Natural killer cell (primary cell): Measurements from ENCODE around the gene CNFN. TPM values are rescaled to one million over a fixed set of nuclear protein-coding genes. Genes with fewer than 3 reads are reported as not detected.

Experiments
- ATAC-seq, 3 donors: fragments of 150-1000 bp in 2 of 3; fragments of 200-7000 bp in 1 of 3; cut with Tn5 transposase; 1 replicate in 1 of 3; 2 replicates in 2 of 3; pipeline ENCODE4 v1.10.0; 2021; ENCODE audit warnings: mild to moderate bottlenecking in 2 of 3, moderate library complexity in 2 of 3
- DNase-seq, 2 donors: peaks; one replicate each; pipeline versions ENCODE4 v3.0.0 to v3.0.0-alpha.2; 2013 to 2021; ENCODE audit warnings: mixed read lengths in 1 of 2
- H3K27ac ChIP-seq: one replicate; pipeline ENCODE4 v1.5.1; 2013; ENCODE audit warnings: mild to moderate bottlenecking, low read length
- H3K27me3 ChIP-seq: one replicate; pipeline ENCODE4 v1.6.1; 2013; ENCODE audit warnings: low read length; ENCODE audit not compliant: control insufficient read depth, insufficient read depth
- H3K36me3 ChIP-seq: one replicate; pipeline ENCODE4 v1.6.1; 2013; ENCODE audit warnings: low read length; ENCODE audit not compliant: control insufficient read depth, insufficient read depth
- H3K4me1 ChIP-seq: one replicate; pipeline ENCODE4 v1.6.1; 2013; ENCODE audit warnings: low read length; ENCODE audit not compliant: control insufficient read depth, insufficient read depth
- H3K4me3 ChIP-seq: one replicate; pipeline ENCODE4 v1.5.1; 2013; ENCODE audit warnings: low read length
- H3K9me3 ChIP-seq: one replicate; pipeline ENCODE4 v1.6.1; 2013; ENCODE audit warnings: low read length; ENCODE audit not compliant: control insufficient read depth, insufficient read depth
- H3K27ac Mint-ChIP-seq, 2 donors: one replicate each; pipeline ENCODE4 v1.8.0; 2022; ENCODE audit warnings: mild to moderate bottlenecking in 2 of 2, mixed read lengths in 2 of 2, moderate library complexity in 1 of 2
- H3K27me3 Mint-ChIP-seq, 2 donors: one replicate each; pipeline ENCODE4 v1.8.0; 2022; ENCODE audit warnings: low read depth in 2 of 2, mixed read lengths in 2 of 2
- H3K36me3 Mint-ChIP-seq: one replicate; pipeline ENCODE4 v1.8.0; 2022; ENCODE audit warnings: mixed read lengths
- H3K4me1 Mint-ChIP-seq, 2 donors: one replicate each; pipeline ENCODE4 v1.8.0; 2022; ENCODE audit warnings: mixed read lengths in 2 of 2
- H3K4me3 Mint-ChIP-seq: one replicate; pipeline ENCODE4 v1.8.0; 2022; ENCODE audit warnings: mild to moderate bottlenecking, moderate library complexity, mixed read lengths
- H3K9me3 Mint-ChIP-seq, 2 donors: one replicate each; pipeline ENCODE4 v1.8.0; 2022; ENCODE audit warnings: mixed read lengths in 2 of 2
- CTCF ChIP-seq: fragments of 200-600 bp; IDR thresholded peaks from one replicate; pipeline ENCODE4 v1.8.0; 2022; ENCODE audit warnings: antibody characterized with exemption
- WGBS: methylation state at CpG from one replicate; pipeline ENCODE4 v1.1.7; 2013; ENCODE audit warnings: missing lambda C conversion rate; ENCODE audit not compliant: insufficient coverage; 5-methylcytosine and 5-hydroxymethylcytosine counted together
- intact Hi-C: fragments of 100-400 bp; cut with micrococcal nuclease; formaldehyde crosslinking; loops from one replicate; pipeline ENCODE4 v1.14.2; 2022
- total RNA-seq, 4 donors: library from RNA; stranded (reverse); fragments of 120-200 nt in 1 of 4; gene quantifications; one replicate each; pipeline versions ENCODE4 v1.2.3 to v1.2.4, GENCODE V29; 2013 to 2022

The CNFN gene
- total RNA-seq, 3 donors from 2014 or later (not counting 1 experiment from before 2014, with no cell fraction given) = 1.3 TPM; not detected in 2

GRCh38 chr19:42370626-42371175, 19.4 kb downstream of the CNFN start:
- H3K4me3 ChIP-seq = no peak overlapping the region
- TF ChIP-seq CTCF = no peak
- H3K27ac ChIP-seq = no peak overlapping the region
- no peaks in the 10 kb centered on the region for H3K36me3 ChIP-seq
- no peaks in the 10 kb centered on the region for H3K9me3 ChIP-seq
- DNase-seq = no peak
- intact Hi-C loops = no loop called here
- peaks cover 8% of the 10 kb centered on the region for H3K4me1 ChIP-seq
- no peak for ATAC-seq
- H3K27ac Mint-ChIP-seq = no peak overlapping the region
- 91% methylated on average over 8 of the region's 12 CpGs for WGBS
- H3K9me3 Mint-ChIP-seq = no peaks in the 10 kb centered on the region
- H3K27me3 Mint-ChIP-seq = no peaks in the 10 kb centered on the region
- no peaks in the 10 kb centered on the region for H3K4me1 Mint-ChIP-seq
- H3K4me3 Mint-ChIP-seq = no peak overlapping the region
- H3K27me3 ChIP-seq = no peaks in the 10 kb centered on the region
- no peaks in the 10 kb centered on the region for H3K36me3 Mint-ChIP-seq

GRCh38 chr19:42370068-42370520, 20.0 kb downstream of the CNFN start:
- no peaks in the 10 kb centered on the region for H3K36me3 Mint-ChIP-seq
- H3K27me3 Mint-ChIP-seq = no peaks in the 10 kb centered on the region
- Histone ChIP-seq H3K27me3 (no peaks in the 10 kb centered on the region), H3K27ac (no peak overlapping the region), H3K36me3 (no peaks in the 10 kb centered on the region), H3K4me3 (no peak overlapping the region), H3K4me1 (peaks cover 8% of the 10 kb centered on the region), H3K9me3 (no peaks in the 10 kb centered on the region)
- H3K4me3 Mint-ChIP-seq = no peak overlapping the region
- TF ChIP-seq CTCF = no peak
- no peaks in the 10 kb centered on the region for H3K4me1 Mint-ChIP-seq
- DNase-seq = no peak
- ATAC-seq = no peak
- 87% methylated on average over 9 of the region's 9 CpGs for WGBS
- H3K27ac Mint-ChIP-seq = no peak overlapping the region
- intact Hi-C loops = no loop called here
- no peaks in the 10 kb centered on the region for H3K9me3 Mint-ChIP-seq

GRCh38 chr19:42369433-42370067, 20.5 kb downstream of the CNFN start:
- no peak for DNase-seq
- H3K9me3 Mint-ChIP-seq = no peaks in the 10 kb centered on the region

More at GRCh38 chr19:42369433-42370067, 20.5 kb downstream of the CNFN start:
- Mint-ChIP-seq H3K36me3 (no peaks in the 10 kb centered on the region), H3K4me1 (no peaks in the 10 kb centered on the region), H3K4me3 (no peak overlapping the region), H3K27me3 (no peaks in the 10 kb centered on the region), H3K27ac (no peak overlapping the region)
- no peak overlapping the region for H3K27ac ChIP-seq
- H3K4me1 ChIP-seq = peaks cover 8% of the 10 kb centered on the region
- no peaks in the 10 kb centered on the region for H3K9me3 ChIP-seq
- H3K4me3 ChIP-seq = no peak overlapping the region
- H3K27me3 ChIP-seq = no peaks in the 10 kb centered on the region
- ATAC-seq = no peak
- intact Hi-C loops = no loop called here
- H3K36me3 ChIP-seq = no peaks in the 10 kb centered on the region
- 96% methylated on average over 27 of the region's 27 CpGs for WGBS
- TF ChIP-seq CTCF = no peak
